SK-MEL-5 (cell line): Measurements from ENCODE around the gene TPTE. TPM values are rescaled to one million over a fixed set of nuclear protein-coding genes. Genes with fewer than 3 reads are reported as not detected.
"Not testable (repeated sequence)": the region's sequence is repeated elsewhere in the genome, so short reads cannot be mapped to it uniquely, and the experiment has no call there.

Source experiments
- DNase-seq: peaks from one replicate; pipeline ENCODE4 v3.0.0-alpha.2; 2016; ENCODE audit warnings: low read depth, low spot score
- in situ Hi-C: cut with HindIII; loops from 2 replicates; pipeline ENCODE4 v1.10.0; 2016; ENCODE audit warnings: low sequenced_read_pairs, high pct_unique_total_duplicates, low pct_unique_long_range_greater_than_20kb
- total RNA-seq: library from RNA; depleted of rRNA; stranded (reverse); fragments of >200 nt; shearing (Covaris generic); gene quantifications from 2 replicates; pipeline ENCODE4 v1.2.3, GENCODE V29; 2014

TPTE gene
- total RNA-seq, 1 experiment from 2014 or later, result 0.26 TPM

DNA sequence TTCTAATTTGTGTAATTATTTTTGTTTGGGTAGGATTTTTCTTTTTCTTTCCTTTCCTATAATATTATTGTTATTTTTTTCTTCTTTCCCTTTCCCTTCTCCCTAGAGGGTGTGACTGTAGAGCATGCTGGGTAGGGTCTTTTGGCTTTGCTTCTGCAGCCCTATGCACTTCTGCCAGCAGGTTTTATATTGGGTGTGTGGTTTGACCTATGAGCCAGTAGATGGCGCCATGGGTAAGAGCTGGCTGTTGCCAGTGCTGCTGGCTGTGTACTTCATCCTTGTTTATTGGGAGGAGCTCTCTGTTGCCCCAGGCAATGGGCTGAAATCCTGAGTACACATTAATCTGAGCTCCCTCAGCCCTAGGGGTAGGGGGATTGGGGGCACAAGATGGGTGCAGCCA is 67.7 kb downstream of the TPTE start:
- DNase-seq, in situ Hi-C loops: not testable (repeated sequence)

DNA sequence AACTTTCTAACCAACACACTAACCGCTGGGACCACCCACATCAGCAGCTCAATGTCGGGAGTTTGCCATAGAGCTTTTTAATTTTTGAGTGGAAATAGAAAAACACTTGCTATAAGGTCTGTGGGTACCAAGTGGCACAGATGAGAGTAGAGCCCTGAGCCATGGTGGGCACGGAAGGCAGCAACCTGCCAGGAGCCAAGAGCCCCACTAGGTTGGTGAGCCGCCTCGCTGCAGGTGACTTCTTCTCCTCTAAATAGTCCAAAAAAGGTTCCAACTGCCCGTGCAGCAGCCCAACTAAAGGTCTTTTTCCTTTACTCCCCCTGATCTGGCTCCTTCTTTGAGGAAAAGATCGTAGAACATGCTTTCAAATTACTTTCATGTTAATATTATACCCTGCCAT is 85.7 kb downstream of the TPTE start:
- in situ Hi-C loops, DNase-seq: not testable (repeated sequence)

DNA sequence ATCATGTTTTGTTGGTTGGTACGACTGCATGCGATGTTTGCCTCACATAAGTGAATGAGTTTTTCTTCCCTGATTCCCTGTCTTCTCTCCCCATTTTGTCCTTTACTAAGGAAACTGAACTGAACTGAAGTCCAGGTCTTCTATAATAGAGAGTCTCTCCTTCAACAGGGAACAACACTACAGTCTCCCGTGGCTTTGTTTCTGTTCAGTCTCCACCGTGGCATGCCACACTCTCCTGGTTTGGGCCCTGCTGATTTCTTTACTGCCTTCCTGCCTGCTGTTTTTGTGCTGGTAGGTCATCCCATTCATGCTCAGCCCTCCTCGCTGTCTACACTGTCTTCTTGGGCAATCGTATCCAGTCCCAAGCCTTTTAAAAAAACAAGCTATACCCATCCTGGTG is 92.9 kb downstream of the TPTE start:
- in situ Hi-C loops, DNase-seq: not testable (repeated sequence)

DNA sequence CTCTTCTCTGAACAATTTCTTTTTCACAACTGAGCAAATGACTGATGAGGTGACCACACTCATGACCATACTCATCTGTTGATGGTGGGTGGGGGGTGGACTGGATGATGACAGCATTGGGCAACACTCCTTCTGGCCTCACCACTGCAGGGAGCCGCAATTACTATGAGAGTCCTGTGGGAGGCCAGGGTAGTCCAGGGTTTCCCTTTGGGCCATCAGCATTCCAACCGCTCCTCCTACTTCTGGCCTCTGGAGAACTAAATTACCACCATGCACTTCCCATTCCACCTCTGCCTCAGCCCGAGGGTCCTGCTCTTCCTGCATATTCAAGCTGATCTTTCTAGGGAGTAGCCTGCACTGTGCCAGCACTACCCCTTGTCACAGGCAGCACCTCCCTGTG is 94.7 kb downstream of the TPTE start:
- peak; percentile 33 for DNase-seq
- in situ Hi-C loops, result not testable (repeated sequence)

DNA sequence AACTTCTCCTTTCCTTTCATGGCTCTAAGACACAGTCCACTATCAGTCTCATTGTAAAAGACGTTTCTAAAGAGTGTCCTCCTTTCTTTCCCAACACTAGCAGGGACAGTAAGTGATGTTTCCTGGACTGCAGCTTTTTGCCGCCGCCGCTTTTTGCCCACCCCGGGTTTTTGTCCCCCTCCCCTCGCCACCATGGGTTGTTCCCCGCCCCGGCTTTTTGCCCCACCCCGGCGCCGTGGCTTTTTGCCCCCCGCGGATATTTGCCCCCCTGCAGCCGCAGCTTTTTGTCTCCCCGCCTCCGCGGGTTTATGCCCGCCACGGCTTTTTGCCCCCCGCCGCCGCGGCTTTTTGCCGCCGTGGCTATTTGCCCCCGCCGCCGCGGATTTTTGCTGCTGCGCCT is 95.2 kb downstream of the TPTE start:
- no peak for DNase-seq
- in situ Hi-C loops, result no loop called here

DNA sequence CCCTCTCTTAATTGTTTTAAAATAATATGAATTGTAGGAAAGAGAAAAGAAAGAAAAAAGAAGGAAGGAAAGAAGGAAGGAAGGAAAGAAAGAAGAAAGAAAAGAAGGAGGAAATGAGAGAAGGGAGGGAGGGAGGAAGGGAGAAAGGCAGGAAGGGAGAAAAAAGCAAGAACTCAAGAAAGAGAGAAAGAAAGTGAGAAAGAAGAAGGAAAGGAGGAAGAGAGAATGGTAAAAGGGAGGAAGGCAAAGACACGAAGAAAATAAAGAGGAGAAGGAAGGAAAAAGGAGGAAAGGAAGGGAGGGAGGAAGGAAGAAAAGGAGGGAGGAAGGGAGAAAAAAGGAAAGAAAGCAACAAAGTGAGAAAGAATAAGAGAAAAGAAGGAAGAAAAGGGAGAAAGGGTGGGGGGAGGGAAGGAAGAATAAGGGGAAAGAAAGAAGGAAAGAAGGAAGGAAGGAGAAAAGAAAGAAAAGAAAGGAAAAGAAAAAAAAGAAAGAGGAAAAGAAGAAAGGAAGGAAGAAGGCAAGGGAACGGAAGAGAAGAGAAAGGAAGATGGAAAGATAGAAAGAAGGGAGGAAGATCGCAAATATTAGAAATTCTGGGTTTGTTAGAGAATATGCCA is 95.9 kb downstream of the TPTE start:
- in situ Hi-C loops, DNase-seq: not testable (repeated sequence)

DNA sequence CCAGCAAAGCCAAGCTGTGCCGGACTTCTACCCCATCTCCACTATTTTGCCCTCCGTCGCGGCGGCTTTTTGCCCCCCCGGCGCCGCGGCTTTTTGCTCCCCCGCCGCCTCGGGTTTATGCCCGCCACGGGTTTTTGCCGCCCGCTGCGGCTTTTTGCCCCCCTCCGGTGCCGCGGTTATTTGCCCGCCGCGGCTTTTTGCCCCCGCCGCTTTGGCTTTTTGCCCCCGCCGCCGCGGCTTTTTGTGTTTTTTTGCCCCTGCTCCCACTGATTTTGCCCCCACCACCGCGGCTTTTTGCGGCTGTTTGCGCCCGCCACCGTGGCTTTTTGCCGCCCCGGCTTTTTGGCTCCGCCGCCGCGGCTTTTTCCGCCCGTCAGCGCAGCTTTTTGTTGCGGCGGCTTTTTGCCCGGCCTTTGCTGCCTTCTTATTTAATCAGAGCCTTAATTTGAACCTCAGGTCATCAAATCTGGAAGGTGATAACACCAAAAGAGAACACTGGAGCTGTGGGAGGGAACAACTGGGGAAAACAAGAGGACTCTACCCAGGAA is 106.0 kb downstream of the TPTE start:
- DNase-seq, result no peak
- in situ Hi-C loops, result no loop called here

DNA sequence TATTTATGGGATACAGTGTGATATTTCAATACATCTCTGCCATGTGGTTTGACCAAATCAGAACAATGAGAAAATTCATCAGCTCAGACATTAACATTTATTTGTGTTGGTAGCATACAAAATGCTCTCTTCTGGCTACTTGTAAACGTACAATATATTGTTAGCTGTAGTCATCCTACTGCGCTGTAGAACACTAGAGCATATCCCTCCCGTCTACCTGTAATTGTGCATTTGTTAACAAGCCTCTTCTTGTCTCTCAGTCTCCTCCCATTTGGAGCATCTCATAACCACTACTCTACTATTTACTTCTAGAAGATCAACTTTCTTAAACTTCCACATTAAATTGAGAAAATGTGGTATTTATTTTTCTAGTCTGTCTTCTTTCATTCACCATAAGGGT is 107.9 kb downstream of the TPTE start:
- DNase-seq, in situ Hi-C loops: not testable (repeated sequence)

DNA sequence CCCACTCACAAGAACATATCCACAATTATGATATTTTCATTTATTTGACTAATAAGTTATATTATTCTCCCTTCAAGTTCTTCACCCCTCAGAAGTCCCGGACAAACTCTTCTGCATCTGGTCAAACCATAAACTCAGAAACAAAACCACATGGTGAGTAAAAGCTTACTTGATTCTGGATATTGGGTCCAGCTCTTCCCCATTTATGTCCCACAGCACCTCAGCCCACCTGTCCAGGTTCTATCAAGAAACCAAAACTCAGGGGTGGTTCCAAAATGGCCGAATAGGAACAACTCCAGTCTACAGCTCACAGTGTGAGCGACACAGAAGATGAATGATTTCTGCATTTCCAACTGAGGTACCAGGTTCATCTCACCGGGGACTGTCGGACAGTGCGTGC is 109.4 kb downstream of the TPTE start:
- DNase-seq, in situ Hi-C loops: not testable (repeated sequence)

DNA sequence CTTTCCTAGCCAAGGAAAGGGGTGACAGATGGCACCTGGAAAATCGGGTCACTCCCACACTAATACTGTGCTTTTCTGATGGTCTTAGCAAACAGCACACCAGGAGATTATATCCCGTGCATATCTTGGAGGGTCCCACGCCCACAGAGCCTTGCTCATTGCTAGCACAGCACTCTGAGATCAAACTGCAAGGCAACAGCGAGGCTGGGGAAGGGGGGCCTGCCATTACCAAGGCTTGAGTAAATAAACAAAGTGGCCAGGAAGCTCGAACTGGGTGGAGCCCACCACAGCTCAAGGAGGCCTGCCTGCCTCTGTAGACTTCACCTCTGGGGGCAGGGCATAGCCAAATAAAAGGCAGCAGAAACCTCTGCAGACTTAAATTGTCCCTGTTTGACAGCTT is 109.9 kb downstream of the TPTE start:
- in situ Hi-C loops, DNase-seq: not testable (repeated sequence)

DNA sequence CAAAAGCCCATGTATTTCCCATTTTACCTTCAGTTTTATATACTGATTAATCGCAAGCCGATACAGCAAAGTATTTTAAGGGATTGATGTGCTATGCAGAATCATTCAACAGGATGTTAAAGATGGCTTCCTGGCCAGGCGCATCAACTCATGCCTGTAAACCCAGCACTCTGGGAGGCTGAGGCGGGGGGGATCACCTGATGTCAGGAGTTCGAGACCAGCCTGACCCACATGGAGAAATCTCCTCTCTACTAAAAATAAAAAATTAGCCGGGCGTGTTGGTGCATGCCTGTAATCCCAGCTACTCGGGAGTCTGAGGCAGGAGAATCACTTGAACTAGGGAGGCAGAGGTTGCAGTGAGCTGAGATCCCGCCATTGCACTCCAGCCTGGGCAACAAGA is 116.8 kb downstream of the TPTE start:
- in situ Hi-C loops, DNase-seq: not testable (repeated sequence)

DNA sequence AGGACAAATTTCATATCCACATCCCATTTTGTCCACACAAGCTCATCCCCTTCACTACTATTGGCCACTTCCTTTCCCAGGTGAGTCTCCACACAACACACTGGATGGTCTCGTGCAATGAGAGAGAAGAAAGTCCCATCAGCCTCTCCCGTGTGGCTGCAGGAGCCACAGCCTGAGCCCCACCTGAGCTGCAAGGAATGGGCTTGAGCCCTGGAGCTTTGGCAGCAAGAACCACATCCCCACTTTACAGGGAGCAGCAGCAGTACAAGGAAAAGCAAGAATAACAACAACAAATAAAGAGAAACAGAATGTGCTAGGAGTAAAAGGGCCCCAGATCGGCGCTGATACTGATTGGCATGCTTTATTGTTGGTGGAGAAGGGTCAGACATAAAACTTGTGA is 117.7 kb downstream of the TPTE start:
- no peak for DNase-seq
- in situ Hi-C loops, result no loop called here

DNA sequence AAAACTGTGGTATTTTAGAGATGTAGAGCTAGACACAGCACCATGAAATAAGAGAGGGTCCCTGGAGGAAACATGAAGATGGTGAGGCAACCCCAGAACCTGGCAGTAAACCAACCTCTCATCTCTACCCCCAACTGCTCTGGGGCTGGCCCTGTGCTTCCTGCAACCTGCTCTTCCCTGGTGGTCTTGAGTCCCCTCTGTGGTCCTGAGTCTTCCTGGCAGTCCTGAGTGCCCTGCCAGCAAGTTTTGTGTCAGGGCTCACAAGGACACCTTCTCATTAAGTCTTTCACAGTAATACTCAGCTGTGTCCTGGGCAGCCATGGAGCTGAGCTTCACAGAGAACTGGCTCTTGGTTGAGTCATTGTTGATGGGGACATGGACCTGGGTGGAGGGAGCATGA is 118.4 kb downstream of the TPTE start:
- DNase-seq, in situ Hi-C loops: not testable (repeated sequence)

DNA sequence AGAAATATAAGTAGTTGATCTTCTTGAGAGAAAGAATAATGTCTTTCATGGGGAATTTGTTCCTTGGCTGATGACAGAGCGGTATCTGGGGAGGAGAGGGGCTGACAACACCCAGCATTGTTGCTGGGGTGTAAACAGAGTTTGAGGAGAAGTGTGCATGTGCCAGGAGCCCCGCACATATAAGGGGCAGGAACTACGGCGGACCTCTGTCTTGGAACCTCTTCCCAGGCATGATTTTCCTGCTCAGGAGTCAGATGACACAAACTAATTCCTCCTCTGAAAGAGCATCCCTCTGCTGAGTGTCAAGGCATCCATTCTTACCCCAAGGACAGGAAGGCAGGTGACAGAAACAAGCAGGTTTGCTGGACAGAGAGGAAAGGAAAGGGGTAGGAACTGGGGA is 119.1 kb downstream of the TPTE start:
- in situ Hi-C loops, result no loop called here
- no peak for DNase-seq

DNA sequence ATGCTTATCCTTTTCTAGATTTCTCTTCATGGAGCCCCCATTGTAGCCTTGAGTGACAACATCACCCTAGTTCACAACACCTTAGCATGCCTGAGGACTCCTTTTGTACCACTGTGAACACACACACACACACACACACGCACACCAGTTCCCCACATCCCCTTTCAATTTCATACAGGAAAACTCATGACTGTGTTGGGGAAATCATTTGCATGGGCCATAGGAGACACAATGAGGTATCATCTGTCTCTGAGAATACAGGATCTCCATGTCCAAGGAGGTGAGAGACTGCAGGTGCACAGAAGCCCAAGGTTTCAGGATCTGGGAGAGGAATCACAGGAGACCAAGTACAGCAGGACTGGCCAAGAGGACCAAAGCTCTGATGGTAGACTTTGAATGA is 119.7 kb downstream of the TPTE start:
- in situ Hi-C loops, result no loop called here
- no peak for DNase-seq

DNA sequence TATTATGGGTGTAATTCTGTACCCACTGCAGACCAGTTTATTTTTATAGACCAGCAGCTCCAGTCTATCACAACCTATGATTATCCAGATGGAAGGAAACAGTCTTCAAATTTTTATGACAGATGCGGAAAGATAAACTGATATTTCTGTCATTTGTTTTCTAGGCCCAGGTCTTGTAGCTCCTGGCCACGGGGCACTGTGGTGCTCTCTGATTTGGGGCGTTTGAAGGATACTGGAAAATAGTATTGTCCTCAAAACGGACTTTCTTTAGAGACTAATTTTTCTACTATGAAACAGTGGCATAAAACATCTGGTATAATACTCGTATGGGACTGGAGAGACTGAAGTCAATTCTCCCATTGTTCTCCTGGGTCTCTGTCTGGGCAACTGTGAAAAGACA is 124.3 kb downstream of the TPTE start:
- in situ Hi-C loops, DNase-seq: not testable (repeated sequence)

DNA sequence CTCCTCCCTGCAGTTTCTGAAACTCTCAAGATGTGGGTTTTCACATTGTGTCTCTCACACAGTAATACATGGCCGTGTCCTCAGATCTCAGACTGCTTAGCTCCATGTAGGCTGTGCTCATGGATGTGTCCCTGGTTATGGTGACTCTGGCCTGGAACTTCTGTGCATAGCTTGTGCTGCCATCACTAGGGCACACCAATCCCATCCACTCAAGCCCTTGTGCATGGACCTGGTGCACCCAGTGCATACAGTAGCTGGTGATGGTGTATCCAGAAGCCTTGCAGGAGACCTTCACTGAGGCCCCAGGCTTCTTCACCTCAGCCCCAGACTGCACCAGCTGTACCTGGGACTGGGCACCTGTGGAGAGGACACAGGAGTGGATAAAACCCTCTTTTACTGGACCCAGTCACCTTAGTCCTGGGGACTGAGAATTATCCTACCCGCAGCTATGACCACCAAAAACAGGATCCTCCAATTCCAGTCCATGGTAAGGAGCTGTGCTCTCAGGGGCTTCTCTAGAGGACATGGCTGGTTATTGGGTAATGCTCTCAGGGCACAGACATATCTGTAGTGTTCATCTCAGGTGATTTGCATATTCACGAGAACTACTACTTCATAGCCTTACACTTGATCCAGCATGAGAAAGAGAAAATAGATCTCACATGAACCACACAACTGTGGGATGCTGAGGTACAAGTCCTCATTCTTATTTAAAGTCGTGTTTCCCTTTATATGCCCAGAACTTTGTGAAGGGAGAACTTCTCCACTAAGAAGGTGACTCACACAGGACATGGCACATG is 128.2 kb downstream of the TPTE start:
- DNase-seq, in situ Hi-C loops: not testable (repeated sequence)

DNA sequence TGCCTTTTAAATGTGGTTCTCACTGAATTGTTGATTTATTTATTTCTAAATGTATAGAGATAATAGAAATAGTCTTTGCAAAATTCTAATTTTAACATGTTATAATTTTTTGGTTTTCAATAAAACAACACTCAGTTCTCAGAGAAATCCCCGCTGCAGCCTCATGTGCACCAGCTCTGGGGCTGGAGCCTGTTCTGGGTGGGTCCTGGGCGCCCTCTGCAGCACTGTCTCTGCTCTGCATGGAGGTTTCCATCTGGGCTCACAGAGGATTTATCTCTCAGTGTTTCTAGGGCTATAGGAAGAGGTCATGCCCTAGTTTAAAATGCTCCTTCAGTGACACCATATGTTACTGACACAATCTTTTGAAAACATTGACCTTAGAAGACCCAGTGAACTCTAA is 128.9 kb downstream of the TPTE start:
- in situ Hi-C loops, result not testable (repeated sequence)
- peak; percentile 37 for DNase-seq
